ENCODE results near the gene SCAND1.
"Not testable (repeated sequence)": the region's sequence is repeated elsewhere in the genome, so short reads cannot be mapped to it uniquely, and the experiment has no call there.

The SCAND1 gene

DNA sequence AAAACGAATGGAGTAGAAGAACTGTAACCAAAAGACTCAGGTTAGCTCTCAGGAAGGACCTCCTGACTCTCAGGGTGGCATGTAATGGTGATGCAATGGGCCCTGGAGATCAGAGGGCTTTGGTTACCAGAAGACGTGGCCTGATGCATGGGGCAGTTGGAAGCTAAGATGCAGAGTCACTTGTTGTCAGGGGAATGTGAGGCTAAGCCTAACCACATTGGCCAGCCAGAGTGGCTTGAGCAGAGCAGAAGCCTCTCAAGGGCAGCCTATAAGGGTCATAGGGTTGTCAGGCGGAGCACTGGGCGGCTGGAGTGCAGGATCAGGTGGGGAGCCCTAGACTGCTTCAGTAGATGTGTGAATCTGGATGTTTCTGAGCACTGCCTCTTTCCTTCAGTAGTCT, 20.0 kb upstream of the SCAND1 start:
- TF ChIP-seq, protein P1, sequence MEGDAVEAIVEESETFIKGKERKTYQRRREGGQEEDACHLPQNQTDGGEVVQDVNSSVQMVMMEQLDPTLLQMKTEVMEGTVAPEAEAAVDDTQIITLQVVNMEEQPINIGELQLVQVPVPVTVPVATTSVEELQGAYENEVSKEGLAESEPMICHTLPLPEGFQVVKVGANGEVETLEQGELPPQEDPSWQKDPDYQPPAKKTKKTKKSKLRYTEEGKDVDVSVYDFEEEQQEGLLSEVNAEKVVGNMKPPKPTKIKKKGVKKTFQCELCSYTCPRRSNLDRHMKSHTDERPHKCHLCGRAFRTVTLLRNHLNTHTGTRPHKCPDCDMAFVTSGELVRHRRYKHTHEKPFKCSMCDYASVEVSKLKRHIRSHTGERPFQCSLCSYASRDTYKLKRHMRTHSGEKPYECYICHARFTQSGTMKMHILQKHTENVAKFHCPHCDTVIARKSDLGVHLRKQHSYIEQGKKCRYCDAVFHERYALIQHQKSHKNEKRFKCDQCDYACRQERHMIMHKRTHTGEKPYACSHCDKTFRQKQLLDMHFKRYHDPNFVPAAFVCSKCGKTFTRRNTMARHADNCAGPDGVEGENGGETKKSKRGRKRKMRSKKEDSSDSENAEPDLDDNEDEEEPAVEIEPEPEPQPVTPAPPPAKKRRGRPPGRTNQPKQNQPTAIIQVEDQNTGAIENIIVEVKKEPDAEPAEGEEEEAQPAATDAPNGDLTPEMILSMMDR (conservative IDR thresholded peaks at IDR 0.05; ENCODE audit: low read length): no peak
- no peak overlapping the region for H3K4me3 ChIP-seq (ENCODE audit: low read length)
- no peak for DNase-seq (ENCODE audit: low read depth)

DNA sequence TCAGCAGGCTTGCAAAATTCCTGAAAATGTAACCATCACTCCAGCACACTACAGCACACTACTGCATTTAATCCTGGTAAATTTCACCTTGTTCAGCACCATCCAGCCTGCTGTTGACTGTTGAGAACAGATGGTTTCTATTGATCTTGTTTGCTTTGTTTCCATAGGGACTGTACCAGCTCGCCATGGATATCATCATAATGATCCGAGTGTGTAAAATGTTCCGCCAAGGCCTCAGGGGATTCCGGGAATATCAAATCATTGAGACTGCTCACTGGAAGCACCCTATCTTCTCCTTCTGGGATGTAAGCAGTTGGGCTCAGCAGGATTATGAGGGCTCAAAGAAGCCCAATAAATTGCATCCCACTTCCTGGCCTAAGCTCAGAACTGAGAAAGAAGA, 18.2 kb upstream of the SCAND1 start:
- peak; percentile 29 for DNase-seq (ENCODE audit: low read depth)
- TF ChIP-seq, protein P1 (conservative IDR thresholded peaks at IDR 0.05; ENCODE audit: low read length): no peak
- no peak overlapping the region for H3K4me3 ChIP-seq (ENCODE audit: low read length)

DNA sequence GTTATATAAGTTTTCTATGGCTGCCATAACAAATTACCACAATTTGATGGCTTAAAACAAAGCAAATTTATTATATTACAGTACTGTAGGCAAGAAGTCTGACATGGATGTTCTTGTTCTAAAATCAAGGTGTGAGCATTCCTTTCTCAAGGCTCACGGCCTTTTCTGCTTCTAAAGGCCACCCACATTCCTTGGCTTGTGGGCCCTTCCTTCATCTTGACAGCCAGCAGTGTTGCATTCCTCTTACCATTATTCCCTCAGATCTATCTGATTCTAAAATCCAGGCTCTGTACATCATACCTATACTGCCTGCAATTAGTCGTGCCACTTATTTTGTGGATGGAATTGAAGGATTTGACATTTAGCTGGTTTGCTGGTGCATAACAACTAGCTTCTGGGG, 17.7 kb upstream of the SCAND1 start:
- TF ChIP-seq, protein P1 (conservative IDR thresholded peaks at IDR 0.05; ENCODE audit: low read length): no peak
- H3K4me3 ChIP-seq (ENCODE audit: low read length): no peak overlapping the region
- DNase-seq (ENCODE audit: low read depth): no peak

DNA sequence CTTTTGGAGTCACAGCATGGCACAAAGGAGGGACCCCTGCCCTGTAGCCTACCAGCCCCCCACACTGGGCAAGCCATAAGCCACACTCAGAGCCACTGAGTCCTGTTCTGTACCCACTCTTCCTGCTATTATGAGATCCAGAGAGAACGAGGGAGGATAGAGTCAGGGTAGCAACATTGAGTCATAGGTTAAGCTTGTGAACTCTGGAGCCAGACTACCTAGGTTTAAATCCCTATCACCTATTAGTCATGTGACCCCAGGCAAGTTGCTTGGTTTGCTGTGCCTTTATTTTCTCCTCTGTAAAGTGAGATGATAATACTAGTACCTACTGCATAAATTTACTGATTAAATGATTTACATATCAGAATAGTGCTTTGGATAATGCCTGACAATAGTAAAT, 14.6 kb upstream of the SCAND1 start:
- TF ChIP-seq, protein P1 (conservative IDR thresholded peaks at IDR 0.05; ENCODE audit: low read length): no peak
- H3K4me3 ChIP-seq (ENCODE audit: low read length): no peak overlapping the region
- no peak for DNase-seq (ENCODE audit: low read depth)

DNA sequence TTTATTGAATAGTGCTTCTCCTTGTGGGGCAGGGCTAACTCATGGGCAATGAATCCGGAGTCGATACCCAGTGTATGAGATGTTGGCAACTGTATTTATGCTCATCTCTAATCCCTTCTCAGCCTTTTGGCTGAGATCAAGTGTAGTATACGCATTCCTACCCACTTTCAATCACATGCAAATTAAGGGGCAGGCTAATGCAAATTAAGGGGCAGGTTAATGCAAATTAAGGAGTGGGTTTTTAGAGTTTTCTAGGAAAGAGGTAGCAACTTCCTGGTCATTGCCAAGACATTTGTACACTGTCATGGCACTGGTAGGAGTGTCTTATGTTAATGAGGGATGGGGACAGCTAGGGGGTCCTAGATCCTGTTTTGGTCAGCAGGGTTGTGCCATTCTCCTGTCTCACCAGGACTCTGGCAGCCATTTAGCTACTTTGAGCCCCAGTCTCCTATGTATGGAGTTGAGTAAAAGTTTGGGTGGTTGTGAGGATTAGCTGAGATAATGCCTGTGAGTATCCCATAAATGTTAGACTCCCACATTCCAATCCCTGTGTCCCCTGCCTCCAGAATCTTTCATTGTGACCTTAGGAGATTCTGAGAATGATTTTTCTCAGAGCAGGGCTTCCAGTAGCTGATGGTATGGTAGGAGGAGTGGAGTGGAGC, 13.8 kb upstream of the SCAND1 start, which contains the start of gene CNBD2:
CNBD2 (plus strand) TSS at position 612 of the 662 bp plus-strand sequence. CDS start 173 bp downstream, outside the sequence.
- no peak within 1 kb of the TSS for H3K4me3 ChIP-seq (ENCODE audit: low read length)
- TF ChIP-seq, protein P1 (conservative IDR thresholded peaks at IDR 0.05; ENCODE audit: low read length): no peak
- no peak for DNase-seq (ENCODE audit: low read depth)

DNA sequence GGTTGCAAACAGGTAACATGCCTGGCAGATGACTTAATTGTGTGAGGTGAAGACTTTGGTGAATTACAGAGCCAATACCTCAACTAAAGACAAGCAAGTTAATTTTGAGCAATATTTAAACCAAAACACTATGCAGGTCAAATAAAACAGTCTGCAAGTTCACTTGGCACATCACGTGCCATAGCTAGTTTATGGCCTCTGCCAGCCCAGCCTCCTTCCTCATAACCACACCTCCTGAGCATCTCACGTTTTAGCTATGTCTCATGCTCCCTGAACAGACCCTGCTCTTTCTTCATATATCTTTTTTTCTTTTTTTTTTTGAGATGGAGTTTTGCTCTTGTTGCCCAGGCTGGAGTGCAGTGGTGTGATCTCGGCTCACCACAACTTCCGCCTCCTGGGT, 9.6 kb upstream of the SCAND1 start:
- H3K4me3 ChIP-seq (ENCODE audit: low read length): no peak overlapping the region
- no peak for DNase-seq (ENCODE audit: low read depth)
- TF ChIP-seq, protein P1 (conservative IDR thresholded peaks at IDR 0.05; ENCODE audit: low read length): no peak

DNA sequence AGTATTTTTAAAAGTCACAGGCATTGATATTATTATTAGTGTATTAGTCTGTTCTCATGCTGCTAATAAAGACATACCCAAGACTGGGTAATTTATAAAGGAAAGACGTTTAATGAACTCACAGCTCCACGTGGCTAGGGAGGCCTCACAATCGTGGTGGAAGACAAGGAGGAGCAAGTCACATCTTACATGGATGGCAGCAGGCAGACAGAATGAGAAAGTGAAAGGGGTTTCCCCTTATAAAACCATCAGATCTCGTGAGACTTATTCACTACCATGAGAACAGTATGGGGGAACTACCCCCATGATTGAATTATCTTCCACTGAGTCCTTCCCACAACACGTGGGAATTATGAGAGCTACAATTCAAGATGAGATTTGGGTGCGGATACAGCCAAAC, 5.0 kb upstream of the SCAND1 start:
- DNase-seq (ENCODE audit: low read depth): not testable (repeated sequence)

More for the DNA sequence above, 5.0 kb upstream of the SCAND1 start:
- not testable (repeated sequence) for H3K4me3 ChIP-seq (ENCODE audit: low read length)

Data from AG10803 (cell line).